HG03457 (cell line): ENCODE data around the gene CRIP3.

ENCODE experiments used
- ATAC-seq: cut with Tn5 transposase; IDR thresholded peaks from one replicate; pipeline ENCODE4 v1.9.1; 2021; ENCODE audit warnings: moderate number of reproducible peaks; ENCODE audit not compliant: unreplicated experiment

CRIP3 gene

DNA sequence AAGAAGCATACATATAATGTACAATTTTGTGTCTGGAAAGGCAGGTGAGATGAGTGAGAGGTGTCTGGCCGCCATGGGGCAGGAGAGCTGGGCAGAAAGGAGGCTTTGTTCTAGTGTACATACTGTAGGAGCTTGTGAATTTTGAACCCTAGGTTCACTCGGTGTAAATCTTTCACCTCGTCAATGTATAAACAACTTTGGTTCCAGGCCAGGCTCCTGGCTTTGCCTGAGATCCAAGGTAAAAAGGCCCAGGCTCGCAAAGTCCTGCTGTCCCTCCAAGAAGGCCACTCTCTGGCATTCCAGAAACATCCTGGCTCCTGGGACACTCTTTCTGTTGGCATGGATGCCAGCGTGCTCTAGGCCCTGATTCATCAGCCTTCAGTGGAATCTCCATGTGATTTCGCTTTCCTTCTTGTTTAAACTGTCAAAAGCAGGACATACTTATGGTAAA is 17.7 kb downstream of the CRIP3 start:
- ATAC-seq, result no peak

DNA sequence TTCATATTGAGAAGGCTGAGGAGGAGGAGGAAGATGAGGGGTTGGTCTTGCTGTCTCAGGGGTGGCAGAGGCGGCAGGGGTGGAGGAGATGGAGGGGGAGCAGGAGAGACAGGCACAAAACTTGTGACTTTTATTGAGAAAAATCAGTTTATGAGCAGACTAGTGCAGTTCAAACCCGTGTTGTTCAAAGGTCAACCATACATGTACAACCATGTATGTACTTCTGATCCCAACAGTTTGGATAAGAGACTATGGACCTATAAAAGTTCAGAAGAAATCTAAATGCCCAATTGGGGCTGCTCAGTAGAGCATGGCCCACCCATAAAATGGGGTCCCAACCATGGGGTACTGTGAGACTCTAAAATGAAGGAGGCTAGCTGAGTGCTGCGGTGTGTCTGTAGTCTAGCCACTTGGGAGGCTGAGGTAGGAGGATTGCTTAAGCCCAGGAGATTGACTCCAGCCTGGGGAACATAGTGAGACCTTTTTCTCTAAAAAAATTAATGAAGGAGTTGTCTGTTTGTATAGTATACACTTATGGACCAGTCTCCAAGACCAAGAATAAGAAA is 18.2 kb downstream of the CRIP3 start:
- ATAC-seq, result no peak

DNA sequence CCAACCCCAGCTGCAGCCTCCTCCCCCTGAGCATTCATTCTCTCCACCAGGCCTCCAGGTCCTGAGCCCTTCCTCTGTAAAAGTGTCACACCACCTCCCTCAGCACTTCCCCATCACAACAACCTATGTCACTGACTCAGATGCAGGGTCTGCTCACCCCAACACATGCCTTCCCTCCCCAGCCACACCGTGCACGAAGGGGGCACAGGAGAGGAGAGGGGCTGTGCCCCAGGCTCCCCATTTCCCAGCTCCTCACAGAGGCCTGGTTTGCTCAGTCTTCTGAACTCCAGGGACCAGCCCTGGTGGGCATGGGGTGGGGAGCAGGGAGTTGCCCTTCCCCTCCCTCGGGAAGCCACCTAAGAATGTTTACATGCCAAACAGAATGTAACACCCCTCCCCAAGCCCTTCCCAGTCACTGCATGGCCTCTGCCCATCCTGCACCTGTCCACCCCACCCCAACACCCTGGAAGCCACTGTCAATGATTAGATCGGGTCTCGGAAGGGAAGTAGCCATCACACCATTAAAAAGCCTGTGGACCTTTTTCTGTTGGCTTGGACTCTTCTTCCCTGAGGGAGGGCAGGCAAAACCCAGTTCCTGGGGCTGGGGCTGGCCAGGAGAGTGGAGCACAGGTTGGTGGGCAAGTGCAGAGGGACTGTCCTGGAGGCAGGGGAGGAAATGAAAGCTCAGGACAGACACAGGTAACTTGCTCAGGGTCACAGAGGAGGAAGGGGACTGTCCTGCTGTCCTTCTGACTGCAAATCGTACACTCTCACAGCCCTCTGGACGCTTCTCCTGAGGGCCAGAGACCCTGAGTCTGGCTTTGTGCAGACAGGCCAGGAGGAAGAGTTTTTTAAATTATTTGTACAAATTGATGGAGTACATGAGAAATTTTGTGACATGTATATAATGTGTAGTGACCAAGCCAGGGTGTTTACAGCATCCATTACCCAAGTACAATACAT is 20.6 kb downstream of the CRIP3 start:
- ATAC-seq, result no peak

DNA sequence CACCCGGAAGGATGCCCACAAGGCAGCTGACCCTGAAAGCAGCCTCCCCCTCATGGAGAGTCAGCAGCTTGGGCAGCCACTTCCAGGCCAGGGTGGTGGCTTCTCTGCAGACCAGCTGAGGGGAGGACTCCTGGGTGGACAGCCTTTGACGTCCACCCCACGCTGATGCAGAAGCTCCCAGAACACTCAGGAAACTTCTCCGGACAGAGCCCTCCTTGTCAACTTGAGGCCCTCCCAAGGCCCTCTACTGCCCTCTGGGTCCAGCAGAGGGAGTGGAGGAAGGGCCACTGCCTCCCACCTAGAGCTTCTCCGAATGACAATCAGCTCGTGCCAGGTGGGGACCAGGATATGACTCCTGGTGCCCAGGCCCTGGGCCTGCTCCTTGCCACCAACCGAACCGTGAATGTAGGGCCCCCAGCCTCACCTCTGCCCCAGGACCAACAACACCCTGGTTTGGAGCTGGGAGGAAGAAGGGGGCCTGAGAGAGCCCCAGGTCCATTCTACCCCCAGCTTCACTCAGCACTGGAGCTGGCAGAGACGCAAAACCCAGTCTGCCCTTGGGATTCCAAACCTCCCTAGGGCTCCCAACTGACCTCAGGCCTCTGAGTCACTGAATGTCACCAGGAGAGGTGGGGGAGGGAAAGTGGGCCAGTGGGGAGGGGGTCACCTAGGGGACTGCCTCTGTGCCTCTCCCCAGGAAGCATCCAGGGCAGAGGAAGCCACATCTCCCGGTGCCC is 21.5 kb downstream of the CRIP3 start:
- no peak for ATAC-seq

DNA sequence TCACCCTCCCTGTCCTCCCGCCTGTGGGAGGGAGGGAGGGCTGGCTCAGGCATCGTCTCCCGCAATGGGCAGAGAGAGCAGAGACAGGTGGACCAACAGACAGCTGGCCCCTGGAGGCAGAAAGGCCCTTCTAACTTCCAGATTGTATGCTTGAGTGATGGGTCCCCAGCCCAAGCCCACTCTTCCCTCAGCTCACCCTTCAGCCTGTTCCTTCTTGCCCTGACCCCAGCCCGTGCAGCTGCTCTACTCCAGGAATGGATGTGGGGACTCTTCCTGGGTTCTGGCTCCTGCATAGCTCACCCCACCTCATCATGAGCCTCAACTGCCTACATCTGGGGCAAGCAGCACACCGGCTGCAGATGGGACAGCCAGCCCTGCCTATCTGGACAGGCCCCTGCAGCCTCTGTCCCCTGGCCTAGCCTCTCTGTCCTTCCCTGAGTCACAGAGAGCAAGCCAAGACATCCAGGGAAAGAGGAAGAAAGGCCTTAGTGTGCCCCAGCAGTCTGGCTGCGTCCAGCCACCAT is 22.1 kb downstream of the CRIP3 start:
- no peak for ATAC-seq

DNA sequence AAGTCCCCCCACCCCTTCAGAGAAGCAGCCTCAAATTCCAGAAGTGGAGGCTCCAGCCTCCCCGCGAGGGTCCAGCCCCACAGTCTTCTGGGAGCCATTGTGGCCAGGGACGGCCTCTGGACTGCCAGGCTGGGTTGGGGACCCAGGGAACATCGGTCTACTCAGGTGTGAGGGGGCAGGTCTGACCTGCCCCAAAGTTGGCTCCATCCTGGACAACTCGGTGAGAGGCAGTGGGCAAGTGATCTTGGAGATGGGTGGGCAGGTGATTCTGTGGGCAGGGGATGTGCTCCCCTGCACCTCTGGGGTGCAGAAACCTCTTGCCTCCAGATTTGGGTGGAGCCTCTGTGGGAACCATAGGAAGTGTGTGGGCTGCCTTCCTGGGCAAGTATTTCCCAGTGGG is 22.8 kb downstream of the CRIP3 start:
- ATAC-seq, result no peak

DNA sequence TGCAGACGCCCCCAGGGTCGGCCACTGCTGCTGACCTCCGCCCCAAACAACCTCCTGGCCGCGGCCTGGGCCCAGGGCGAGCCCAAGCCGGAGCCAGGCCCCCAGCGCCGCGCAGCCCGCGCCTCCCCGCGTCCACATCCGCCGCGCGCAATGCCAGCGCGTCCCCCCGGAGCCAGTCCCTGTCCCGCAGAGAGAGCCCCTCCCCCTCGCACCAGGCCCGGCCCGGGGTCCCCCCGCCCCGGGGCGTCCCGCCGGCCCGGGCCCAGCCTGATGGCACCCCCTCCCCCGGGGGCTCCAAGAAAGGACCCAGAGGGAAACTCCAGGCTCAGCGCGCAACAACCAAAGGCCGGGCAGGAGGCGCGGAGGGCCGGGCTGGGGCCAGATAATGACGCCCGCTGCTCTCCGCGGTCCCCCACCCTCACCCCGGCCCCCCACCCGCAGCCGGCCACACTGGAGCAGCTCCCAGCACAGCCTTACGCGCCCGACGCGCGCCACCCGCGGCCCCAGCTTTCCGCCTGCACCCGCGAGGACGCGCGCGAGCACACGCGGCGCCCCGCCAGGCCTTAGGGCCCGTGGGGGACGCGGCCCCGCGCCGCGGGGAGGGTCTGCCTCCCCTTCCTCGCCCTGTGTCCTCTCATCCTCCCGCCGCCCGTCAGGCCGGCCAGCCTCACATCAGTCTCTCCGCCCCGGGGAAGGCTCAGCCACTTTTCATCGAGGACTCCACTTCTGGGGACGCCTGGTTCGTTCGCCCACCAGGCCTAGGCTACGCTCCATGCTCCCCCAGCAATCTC is 23.4 kb downstream of the CRIP3 start:
- ATAC-seq, result no peak

DNA sequence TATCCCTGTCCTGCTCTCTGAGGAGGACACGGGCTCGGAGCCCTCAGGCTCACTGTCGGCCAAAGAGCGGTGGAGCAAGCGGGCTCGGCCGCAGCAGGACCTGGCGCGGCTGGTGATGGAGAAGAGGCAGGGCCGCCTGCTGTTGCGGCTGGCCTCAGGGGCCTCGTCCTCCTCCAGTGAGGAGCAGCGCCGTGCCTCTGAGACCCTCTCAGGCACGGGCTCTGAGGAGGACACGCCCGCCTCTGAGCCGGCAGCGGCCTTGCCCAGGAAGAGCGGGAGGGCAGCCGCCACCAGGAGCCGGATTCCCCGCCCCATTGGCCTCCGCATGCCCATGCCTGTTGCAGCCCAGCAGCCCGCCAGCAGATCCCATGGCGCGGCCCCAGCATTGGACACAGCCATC is 24.7 kb downstream of the CRIP3 start:
- no peak for ATAC-seq

DNA sequence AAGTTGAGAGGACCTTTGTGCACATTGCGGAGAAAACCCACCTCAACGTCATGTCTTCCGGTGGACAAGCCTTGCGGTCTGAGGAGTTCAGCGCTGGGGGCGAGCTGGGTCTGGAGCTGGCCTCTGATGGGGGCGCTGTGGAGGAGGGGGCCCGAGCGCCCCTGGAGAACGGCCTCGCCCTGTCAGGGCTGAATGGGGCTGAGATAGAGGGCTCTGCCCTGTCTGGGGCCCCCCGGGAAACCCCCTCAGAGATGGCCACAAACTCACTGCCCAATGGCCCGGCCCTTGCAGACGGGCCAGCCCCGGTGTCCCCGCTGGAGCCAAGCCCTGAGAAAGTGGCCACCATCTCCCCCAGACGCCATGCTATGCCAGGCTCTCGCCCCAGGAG is 25.1 kb downstream of the CRIP3 start:
- no peak for ATAC-seq

DNA sequence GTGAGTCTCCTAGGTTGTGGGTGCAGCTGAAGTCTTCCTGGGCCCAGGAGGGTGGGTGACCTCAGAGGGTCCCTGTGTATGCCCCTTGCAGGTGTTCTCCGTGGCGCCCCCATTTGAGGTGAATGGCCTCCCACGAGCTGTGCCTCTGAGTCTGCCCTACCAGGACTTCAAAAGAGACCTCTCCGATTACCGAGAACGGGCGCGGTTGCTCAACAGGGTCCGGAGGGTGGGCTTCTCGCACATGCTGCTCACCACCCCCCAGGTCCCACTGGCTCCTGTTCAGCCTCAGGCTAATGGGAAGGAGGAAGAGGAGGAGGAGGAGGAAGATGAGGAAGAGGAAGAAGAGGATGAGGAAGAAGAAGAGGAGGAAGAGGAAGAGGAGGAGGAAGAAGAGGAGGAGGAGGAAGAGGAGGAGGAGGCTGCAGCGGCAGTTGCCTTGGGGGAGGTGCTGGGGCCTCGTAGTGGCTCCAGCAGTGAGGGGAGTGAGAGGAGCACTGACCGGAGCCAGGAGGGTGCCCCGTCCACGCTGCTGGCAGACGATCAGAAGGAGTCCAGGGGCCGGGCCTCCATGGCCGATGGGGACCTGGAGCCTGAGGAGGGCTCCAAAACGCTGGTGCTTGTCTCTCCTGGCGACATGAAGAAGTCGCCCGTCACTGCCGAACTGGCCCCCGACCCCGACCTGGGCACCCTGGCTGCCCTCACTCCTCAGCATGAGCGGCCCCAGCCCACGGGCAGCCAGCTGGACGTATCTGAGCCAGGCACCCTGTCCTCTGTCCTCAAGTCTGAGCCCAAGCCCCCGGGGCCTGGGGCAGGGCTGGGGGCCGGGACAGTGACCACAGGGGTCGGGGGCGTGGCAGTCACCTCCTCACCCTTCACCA is 25.8 kb downstream of the CRIP3 start:
- ATAC-seq, result no peak

DNA sequence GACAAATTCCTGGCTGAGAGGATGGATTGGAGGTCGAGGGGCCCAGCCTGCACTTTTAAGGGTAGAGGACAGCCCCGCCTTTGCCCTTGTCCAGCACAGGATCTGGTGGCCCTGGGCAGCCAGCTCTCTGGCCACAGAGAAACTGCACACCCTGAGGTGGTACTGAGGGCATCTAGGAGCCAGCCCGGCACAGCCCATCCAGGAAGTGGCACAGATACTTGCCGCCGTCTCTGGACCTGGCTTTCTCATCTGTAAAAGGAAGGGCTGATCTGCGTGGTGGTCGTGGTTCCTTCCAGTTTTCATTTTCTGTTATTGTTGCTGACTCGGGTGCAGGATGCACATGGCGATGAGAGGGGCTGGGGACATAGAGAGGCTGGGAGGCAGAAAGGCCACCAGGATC is 26.6 kb downstream of the CRIP3 start:
- no peak for ATAC-seq

DNA sequence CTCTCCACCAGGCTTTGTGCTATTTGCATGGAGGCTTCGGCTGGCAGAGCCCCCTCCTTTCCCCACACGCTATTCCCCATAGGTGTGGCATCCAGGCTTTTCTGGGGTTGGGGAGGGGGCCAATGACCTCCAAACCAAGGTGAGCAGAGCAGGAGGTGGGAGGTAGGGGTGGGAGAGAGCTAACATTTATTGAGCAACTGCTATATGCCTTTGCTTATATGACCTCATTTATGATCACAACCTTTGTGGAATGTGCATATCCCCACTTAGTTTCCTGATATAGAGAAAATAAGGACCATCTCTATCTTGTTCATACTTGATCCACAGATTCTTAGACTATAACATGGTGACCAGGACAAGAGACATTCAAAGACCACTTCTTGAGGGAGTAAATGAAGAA is 28.4 kb downstream of the CRIP3 start:
- no peak for ATAC-seq

DNA sequence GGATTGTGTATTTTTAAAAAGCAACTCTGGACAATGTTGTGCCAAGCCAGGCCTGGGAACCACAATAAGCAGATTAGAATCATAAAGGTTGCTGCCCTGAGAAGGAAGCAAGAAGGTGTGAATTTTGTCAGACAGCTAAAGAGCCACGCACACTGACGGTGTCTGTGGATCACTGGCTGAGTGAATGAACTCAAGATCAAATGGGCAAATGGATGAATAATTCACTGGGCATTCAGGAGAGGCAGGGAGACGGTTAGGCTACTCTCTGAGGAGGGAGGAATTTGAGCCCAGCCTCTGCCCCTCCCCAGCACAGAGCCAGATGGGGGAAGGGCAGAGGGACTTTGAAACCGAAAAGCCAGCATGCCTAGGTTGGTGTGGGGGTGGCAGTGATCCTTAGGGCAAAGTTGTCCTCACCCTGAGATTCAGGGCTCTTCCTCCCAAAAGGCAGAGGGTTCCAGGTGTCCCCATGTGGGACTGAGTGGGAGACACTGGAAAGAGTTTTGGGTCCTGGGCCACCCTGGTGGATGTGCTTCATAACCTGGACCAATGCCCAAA is 30.0 kb downstream of the CRIP3 start:
- no peak for ATAC-seq

DNA sequence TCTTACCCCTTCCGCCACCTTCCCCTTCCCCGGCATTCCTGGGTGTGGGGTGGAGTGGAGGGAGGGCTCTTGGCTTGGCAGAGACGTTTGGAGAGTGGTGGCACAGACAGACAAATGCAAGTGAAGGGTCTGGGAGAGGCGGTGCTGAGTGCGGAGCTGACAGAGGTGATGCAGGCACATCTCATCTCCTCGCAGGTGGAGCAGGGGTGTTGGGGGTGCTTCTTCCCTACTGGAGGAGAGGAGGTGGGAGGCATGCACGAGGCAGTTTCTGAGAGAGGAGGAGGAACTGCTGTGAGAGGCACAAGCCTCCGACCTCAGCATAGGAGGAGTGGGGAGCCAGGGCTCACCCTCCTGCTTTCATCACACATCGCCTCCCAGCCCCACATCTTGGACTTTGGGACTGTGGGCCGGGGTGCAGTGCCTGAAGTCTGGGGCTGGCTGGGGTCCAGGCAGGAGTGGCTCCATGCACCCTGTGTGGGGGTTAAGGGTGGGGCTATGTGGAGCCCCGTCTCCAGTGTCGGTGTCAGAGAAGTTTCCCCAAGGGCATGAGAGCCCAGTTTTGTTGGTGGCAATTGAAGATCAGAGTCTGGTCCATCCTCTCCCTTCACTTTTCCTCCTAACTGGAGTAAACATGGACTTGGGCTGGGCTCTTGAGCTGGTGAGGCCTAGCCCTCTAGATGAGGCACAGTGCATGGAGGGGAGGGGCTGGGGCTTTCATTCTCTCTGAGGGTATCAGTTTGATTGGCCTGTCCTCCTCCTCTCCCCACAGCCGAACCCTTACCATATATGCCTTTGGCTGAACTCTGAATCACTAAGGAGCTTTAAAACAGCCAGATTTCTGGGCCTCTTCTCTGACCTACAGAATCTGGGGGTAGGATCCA is 30.7 kb downstream of the CRIP3 start:
- no peak for ATAC-seq

DNA sequence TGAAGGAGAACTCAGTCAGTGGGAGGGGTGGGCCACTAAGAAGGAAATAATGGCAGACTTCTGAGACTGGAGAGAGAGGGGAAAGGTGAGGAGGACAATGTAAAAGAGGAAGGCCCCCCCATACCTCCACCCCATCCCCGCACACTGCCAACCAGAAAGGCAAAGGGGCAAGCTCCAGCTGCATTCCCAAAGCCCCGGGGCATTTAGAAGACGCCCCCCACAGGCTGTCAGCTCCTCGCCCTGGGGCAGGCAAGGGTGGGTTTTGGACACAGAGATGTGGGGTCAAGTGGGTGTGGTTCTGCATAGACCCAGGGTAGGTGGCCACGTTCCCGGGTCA is 31.4 kb downstream of the CRIP3 start:
- no peak for ATAC-seq

DNA sequence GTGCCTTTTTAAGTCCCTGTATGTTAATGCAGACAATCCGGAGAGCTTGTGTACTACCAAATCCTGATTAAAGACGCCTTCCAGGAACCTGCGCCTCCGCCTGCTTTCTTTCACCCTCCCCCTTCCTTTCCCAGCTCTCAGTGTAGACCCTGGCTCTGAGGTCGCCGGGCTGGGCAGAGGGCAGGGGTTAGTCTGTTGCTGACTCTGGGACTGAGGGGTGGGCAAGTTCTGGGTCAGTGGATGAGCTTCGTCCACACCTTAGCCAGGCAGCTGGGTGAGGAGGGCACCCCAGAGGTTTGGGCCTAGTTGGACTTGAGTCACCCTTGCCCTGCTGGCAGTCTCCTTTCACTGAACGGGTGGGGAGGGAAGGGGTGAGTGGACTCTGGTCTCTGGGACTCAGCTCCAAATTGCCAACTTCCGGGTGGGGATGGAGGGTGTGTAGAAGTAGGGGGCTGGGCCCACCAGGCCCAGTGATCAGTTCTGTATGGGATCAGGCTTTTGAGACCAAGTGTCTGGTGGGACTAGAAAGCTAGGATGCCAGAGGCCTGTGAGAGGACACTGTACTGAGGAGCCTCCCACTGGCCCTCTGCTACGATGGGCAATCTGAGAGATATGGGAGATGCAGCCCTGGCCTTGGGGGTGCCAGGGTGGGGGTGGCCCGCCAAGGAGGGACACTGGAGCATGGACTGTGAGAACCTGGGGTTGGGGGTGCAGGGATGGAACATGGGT is 31.9 kb downstream of the CRIP3 start:
- no peak for ATAC-seq

DNA sequence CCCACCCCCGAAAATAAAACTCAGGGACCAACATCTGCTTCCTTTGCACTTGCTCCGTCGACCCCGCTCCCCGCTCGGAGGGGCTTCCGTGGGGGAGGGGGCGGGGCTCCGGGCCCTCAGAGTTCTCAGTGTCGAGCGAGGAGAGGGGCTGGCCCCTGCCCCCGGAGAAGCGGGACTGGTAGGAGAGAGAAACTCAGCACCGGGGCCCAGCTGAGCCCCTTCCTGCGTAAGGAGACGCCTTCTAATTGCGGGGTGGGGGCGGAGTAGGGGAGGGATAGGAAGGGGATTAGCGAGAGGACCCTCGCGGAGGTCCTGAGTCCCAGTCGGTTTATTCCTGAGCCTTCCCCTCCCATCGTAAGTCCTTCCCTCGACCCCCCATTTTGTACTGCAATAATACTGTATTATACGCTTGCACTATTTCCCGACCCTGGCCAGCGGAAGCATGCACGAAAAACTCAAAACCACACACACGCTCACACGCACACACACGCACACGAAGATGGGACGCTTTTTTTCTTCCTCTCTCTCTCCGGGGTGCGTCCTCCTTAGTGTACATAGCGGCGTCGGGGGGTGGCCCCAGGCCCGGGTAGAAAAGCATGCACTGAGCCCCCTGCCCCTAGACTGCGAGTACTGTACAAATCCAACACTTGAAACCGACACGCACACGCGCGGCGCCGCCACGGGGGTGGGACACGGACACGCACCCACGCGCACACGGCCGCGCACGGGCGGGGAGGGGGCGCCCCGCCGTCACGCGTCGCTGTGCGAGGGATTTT is 32.6 kb downstream of the CRIP3 start:
- no peak for ATAC-seq
